ENCODE results near the gene SYT3. TPM values are rescaled to one million over a fixed set of nuclear protein-coding genes. Genes with fewer than 3 reads are reported as not detected.

Gene SYT3
- total and polyA plus RNA-seq, 2 donors (not counting 3 experiments of a cell fraction or from before 2014, with no cell fraction given), result 0.11 to 0.53 TPM

GRCh38 chr19:50607874-50608785 lies 31.6 kb downstream of the SYT3 start:
- FAIRE-seq (peak; percentile 84), DNase-seq (ENCODE audit: low read depth, low spot score) (peak; percentile 77)
- BruUV-seq (replicated peaks), result no TSS peak
- ChIA-PET CTCF (interaction anchor here (0.6 to 1.7 kb wide), 16 partner anchors 9 to 314 kb away, joined by 3 to 15 read pairs (median 4); no protein-coding TSS in a partner anchor), POLR2A (interaction anchor here (0.5 kb wide), 1 partner anchor 14 kb away, joined by 4 read pairs; no protein-coding TSS in a partner anchor)
- no peak overlapping the region for H3K4me2 ChIP-seq (ENCODE audit: insufficient read depth, low read length)
- no peaks in the 10 kb centered on the region for H3K36me3 ChIP-seq (ENCODE audit: control insufficient read depth in 2 of 2, extremely low read depth in 1 of 2, insufficient read depth in 2 of 2, low read length in 2 of 2)
- H3K9me3 ChIP-seq (replicated peaks; ENCODE audit: control insufficient read depth, insufficient read depth, low read length), result no peaks in the 10 kb centered on the region
- TF ChIP-seq CTCF (IDR thresholded peaks at IDR 0.05; ENCODE audit: extremely low read depth in 1 of 2, insufficient read depth in 1 of 2, low read depth in 1 of 2, low read length in 2 of 2) (peak; percentile 75 to 83), GATA2 (IDR thresholded peaks at IDR 0.05; ENCODE audit: insufficient read depth, insufficient read length, low read depth, low read length) (no peak), MYC (IDR thresholded peaks at IDR 0.05; ENCODE audit: low read depth, low read length) (no peak)
- no peaks in the 10 kb centered on the region for H3K4me1 ChIP-seq (ENCODE audit: control insufficient read depth, extremely low read depth, insufficient read depth, low read length)
- H3K9ac ChIP-seq (replicated peaks; ENCODE audit: extremely low read depth, insufficient read depth, low read length), result no peak overlapping the region
- dilution Hi-C loops (cut with MboI; ENCODE audit: extremely low pct_ligation_motif_present, low sequenced_read_pairs) (no loop called here), intact Hi-C loops (cut with micrococcal nuclease) (loop anchor here (2.0 to 5.0 kb wide), 3 partner anchors 51 to 175 kb away; partner anchors contain the start of gene CLEC11A)
- H2AFZ ChIP-seq (ENCODE audit: low read depth, low read length), result no peak overlapping the region
- no peaks in the 10 kb centered on the region for H4K20me1 ChIP-seq (replicated peaks; ENCODE audit: control insufficient read depth, extremely low read depth, insufficient read depth, low read length)
- H3K4me3 ChIP-seq (replicated peaks in 1 of 3; ENCODE audit: insufficient read depth in 1 of 3, low read depth in 1 of 3, low read length in 3 of 3), result no peak overlapping the region
- no peaks in the 10 kb centered on the region for H3K79me2 ChIP-seq (ENCODE audit: control insufficient read depth, insufficient read depth, low read length)
- H3K27me3 ChIP-seq (ENCODE audit: control insufficient read depth in 2 of 2, insufficient read depth in 2 of 2, low read length in 2 of 2), result no peaks in the 10 kb centered on the region
- H3K9me1 ChIP-seq (replicated peaks; ENCODE audit: control insufficient read depth, extremely low read depth, insufficient read depth, low read length), result no peaks in the 10 kb centered on the region
- no peak overlapping the region for H3K27ac ChIP-seq (ENCODE audit: insufficient read depth, low read depth, low read length)
